Renal pelvis (tissue), 3 donors: ENCODE results near the gene FSD1. TPM values are rescaled to one million over a fixed set of nuclear protein-coding genes. Genes with fewer than 3 reads are reported as not detected.

ENCODE experiments used
- polyA plus RNA-seq, 3 donors: library from polyadenylated mRNA; unstranded; fragments of 120-200 nt; gene quantifications; one replicate each; pipeline ENCODE4 v1.2.1, GENCODE V29; 2013; ENCODE audit not compliant: insufficient read length in 3 of 3

FSD1 gene
- polyA plus RNA-seq, 3 donors, result 6.7 to 9.0 (median 8.4) TPM

Other genes starting within 250 kb of the FSD1 start
- 10 to 100 TPM; 11.3 to 12.4 (median 11.9) TPM for gene ZBTB7A, start 237.7 kb upstream of the FSD1 start, polyA plus RNA-seq
- 100 to 1,000 TPM; 118 to 137 (median 133) TPM for gene MAP2K2, start 180.5 kb upstream of the FSD1 start, polyA plus RNA-seq
- 1 to 10 TPM in 2 of 3 donors, under 1 TPM in 1; 0.87 to 1.4 (median 1.1) TPM for gene CREB3L3, start 151.0 kb upstream of the FSD1 start, polyA plus RNA-seq
- gene SIRT6, start 122.0 kb upstream of the FSD1 start, polyA plus RNA-seq, result 10 to 100 TPM; 21.9 to 29.5 (median 23.3) TPM
- 1 to 10 TPM; 1.1 to 2.4 (median 1.7) TPM for gene ANKRD24, start 121.9 kb upstream of the FSD1 start, polyA plus RNA-seq
- gene EBI3, start 75.1 kb upstream of the FSD1 start, polyA plus RNA-seq, result under 1 TPM; 0.76 to 0.84 (median 0.82) TPM
- gene YJU2, start 57.5 kb upstream of the FSD1 start, polyA plus RNA-seq, result 10 to 100 TPM; 24.0 to 28.1 (median 24.9) TPM
- 1 to 10 TPM; 1.3 to 2.8 (median 2.1) TPM for gene SHD, start 25.3 kb upstream of the FSD1 start, polyA plus RNA-seq
- under 1 TPM; 0.30 to 0.69 (median 0.41) TPM for gene TMIGD2, start 2.2 kb upstream of the FSD1 start, polyA plus RNA-seq
- gene STAP2, start 34.2 kb downstream of the FSD1 start, polyA plus RNA-seq, result 10 to 100 TPM; 24.4 to 33.7 (median 31.4) TPM
- gene MPND, start 39.0 kb downstream of the FSD1 start, polyA plus RNA-seq, result 10 to 100 TPM; 29.3 to 33.8 (median 31.8) TPM
- 10 to 100 TPM; 63.5 to 82.4 (median 78.2) TPM for gene SH3GL1, start 95.9 kb downstream of the FSD1 start, polyA plus RNA-seq
- 10 to 100 TPM; 23.6 to 26.1 (median 24.3) TPM for gene CHAF1A, start 98.0 kb downstream of the FSD1 start, polyA plus RNA-seq
- 100 to 1,000 TPM; 108 to 137 (median 111) TPM for gene UBXN6, start 153.2 kb downstream of the FSD1 start, polyA plus RNA-seq
- gene HDGFL2, start 167.7 kb downstream of the FSD1 start, polyA plus RNA-seq, result 100 to 1,000 TPM in 1 of 3 donors, 10 to 100 TPM in 2; 89.2 to 106 (median 90.7) TPM
- 1 to 10 TPM; 1.1 to 1.5 (median 1.4) TPM for gene PLIN4, start 213.9 kb downstream of the FSD1 start, polyA plus RNA-seq
- 1 to 10 TPM; 3.3 to 8.0 (median 7.7) TPM for gene PLIN5, start 230.6 kb downstream of the FSD1 start, polyA plus RNA-seq
- gene LRG1, start 235.4 kb downstream of the FSD1 start, polyA plus RNA-seq, result 1 to 10 TPM in 1 of 3 donors, under 1 TPM in 2; 0.69 to 1.1 (median 0.83) TPM